Upper lobe of right lung (tissue), 1 donor: ENCODE data around the gene APLP2. TPM values are rescaled to one million over a fixed set of nuclear protein-coding genes. Genes with fewer than 3 reads are reported as not detected.

Source experiments
- ATAC-seq: fragments of 200-7000 bp; cut with Tn5 transposase; one replicate; pipeline ENCODE4 v1.9.1; 2020; ENCODE audit warnings: mild to moderate bottlenecking, moderate library complexity
- DNase-seq: peaks from one replicate; pipeline ENCODE4 v3.0.0-alpha.2; 2020
- H3K27ac ChIP-seq: fragments of 200-600 bp; one replicate; pipeline ENCODE4 v1.8.0; 2022
- H3K27me3 ChIP-seq: fragments of 200-600 bp; one replicate; pipeline ENCODE4 v1.8.0; 2022; ENCODE audit warnings: mild to moderate bottlenecking
- H3K36me3 ChIP-seq: fragments of 200-600 bp; one replicate; pipeline ENCODE4 v1.8.0; 2022
- H3K4me1 ChIP-seq: fragments of 200-600 bp; one replicate; pipeline ENCODE4 v1.8.0; 2022
- H3K4me3 ChIP-seq: fragments of 200-600 bp; one replicate; pipeline ENCODE4 v1.8.0; 2022; ENCODE audit warnings: mild to moderate bottlenecking
- H3K9me3 ChIP-seq: fragments of 200-600 bp; one replicate; pipeline ENCODE4 v1.8.0; 2022
- intact Hi-C: fragments of 100-400 bp; cut with DNase I; formaldehyde crosslinking; loops from one replicate; pipeline ENCODE4 v1.11.0; 2022
- total RNA-seq: library from RNA; stranded (reverse); fragmentation: NEBNext Ultra II Directional; extraction: Animal tissue kit (Norgen Biotek cat#: 25700); gene quantifications from one replicate; pipeline ENCODE4 v1.2.1, GENCODE V29; 2021
- TF ChIP-seq, protein P1 (sequence below): fragments of 200-600 bp; IDR thresholded peaks from one replicate; pipeline ENCODE4 v1.8.0; 2022; ENCODE audit warnings: antibody characterized with exemption
- donor health status: DM: no; HTN: yes; CAD: no; lungs with severe emphysema.

The APLP2 gene
- total RNA-seq, 1 donor from 2014 or later: 726 TPM

DNA sequence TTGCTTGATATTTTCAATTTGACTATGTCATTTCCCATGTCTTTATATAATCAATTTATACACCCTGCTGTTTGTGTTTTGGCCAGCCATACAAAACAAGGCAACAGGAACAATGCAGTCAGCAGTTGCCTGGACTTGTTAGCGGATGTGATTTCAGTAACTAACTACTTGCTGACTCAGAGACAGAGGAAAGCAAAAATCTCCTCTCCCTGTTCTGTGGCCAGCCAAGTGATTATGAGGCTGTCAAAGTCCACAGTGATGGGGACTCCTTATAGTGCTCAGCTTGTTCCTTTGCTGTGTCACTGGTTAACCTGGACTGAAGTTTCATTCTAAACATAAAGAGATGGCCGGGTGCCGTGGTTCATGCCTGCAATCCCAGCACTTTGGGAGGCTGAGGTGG, 32.6 kb upstream of the APLP2 start:
- H3K27ac ChIP-seq: no peak overlapping the region
- no peaks in the 10 kb centered on the region for H3K27me3 ChIP-seq
- no peak overlapping the region for H3K4me3 ChIP-seq
- TF ChIP-seq, protein P1, sequence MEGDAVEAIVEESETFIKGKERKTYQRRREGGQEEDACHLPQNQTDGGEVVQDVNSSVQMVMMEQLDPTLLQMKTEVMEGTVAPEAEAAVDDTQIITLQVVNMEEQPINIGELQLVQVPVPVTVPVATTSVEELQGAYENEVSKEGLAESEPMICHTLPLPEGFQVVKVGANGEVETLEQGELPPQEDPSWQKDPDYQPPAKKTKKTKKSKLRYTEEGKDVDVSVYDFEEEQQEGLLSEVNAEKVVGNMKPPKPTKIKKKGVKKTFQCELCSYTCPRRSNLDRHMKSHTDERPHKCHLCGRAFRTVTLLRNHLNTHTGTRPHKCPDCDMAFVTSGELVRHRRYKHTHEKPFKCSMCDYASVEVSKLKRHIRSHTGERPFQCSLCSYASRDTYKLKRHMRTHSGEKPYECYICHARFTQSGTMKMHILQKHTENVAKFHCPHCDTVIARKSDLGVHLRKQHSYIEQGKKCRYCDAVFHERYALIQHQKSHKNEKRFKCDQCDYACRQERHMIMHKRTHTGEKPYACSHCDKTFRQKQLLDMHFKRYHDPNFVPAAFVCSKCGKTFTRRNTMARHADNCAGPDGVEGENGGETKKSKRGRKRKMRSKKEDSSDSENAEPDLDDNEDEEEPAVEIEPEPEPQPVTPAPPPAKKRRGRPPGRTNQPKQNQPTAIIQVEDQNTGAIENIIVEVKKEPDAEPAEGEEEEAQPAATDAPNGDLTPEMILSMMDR: no peak
- DNase-seq: no peak
- no peak for ATAC-seq
- H3K36me3 ChIP-seq: no peaks in the 10 kb centered on the region
- no peaks in the 10 kb centered on the region for H3K9me3 ChIP-seq
- intact Hi-C loops: no loop called here
- H3K4me1 ChIP-seq: no peaks in the 10 kb centered on the region

DNA sequence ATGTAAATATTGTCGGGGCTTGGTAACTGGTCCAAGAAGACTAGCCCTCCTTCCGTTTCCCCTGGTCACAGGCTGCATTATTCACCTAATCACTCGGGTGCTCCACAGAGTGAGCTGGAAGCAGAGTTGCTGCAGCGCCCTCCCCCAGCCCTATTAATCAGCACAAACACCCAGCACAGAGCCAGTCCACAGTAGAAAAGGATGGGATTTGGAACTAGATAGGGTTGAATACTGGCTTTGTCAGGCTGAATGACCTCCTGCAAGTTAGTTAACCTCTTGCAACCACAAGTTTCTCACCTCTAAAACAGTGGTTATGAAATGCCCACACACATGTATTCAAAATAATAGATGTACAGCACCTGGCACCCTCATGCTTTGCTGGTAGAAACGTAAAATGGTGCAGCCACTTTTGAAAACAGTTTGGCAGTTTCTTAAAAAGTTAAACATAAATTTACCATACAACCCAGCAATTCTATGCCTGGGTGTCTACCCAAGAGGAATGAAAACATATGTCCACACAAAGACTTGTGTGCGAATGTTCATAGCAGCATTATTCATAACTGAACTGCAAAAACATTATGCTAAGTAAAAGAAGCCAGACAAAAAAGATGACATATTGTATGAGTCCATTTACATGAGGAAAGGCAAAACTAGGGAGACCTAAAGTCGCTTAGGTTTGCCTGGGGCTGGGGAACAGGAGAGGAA, 31.7 kb upstream of the APLP2 start:
- ATAC-seq (no peak), DNase-seq (no peak)
- TF ChIP-seq, protein P1: no peak
- Histone ChIP-seq H3K4me3 (no peak overlapping the region), H3K27ac (no peak overlapping the region), H3K36me3 (no peaks in the 10 kb centered on the region), H3K4me1 (no peaks in the 10 kb centered on the region), H3K9me3 (no peaks in the 10 kb centered on the region), H3K27me3 (no peaks in the 10 kb centered on the region)
- intact Hi-C loops: no loop called here

- Histone ChIP-seq H3K9me3 (no peaks in the 10 kb centered on the region), H3K27ac (no peak overlapping the region), H3K4me3 (no peak overlapping the region), H3K4me1 (no peaks in the 10 kb centered on the region), H3K36me3 (no peaks in the 10 kb centered on the region), H3K27me3 (no peaks in the 10 kb centered on the region)
- TF ChIP-seq, protein P1: no peak
- no peak for ATAC-seq
- DNase-seq: no peak
- intact Hi-C loops: no loop called here
These were observed 29.3 kb upstream of the APLP2 start for GRCh38 chr11:130040281-130040940.

DNA sequence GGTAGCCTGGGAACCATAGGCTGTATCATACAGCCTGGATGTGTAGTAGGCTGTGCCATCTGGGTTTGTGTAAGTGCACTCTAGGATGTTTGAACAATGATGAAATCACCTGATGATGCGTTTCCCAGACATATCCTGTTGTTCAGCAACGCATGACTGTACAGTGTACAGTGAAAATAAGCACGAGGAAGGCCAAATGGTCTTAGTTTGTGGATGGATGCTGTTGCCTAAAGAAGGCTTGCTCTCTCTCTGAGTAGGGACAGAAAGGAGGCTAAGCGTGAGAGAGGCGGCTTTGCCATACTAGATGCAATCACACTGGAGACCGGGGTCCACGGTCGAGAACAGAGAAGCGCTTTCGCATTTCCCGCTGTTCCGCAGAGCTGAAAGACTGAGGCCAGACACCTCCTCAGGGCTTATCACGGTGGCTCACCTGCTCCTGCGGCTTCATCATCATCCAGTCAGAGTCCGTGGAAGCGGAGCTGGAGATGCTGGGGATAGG, 27.6 kb upstream of the APLP2 start:
- intact Hi-C loops: no loop called here
- ATAC-seq (peak; percentile 81), DNase-seq (no peak)
- no peaks in the 10 kb centered on the region for H3K4me1 ChIP-seq
- H3K27ac ChIP-seq: no peak overlapping the region
- no peaks in the 10 kb centered on the region for H3K36me3 ChIP-seq
- no peaks in the 10 kb centered on the region for H3K9me3 ChIP-seq
- no peaks in the 10 kb centered on the region for H3K27me3 ChIP-seq
- no peak overlapping the region for H3K4me3 ChIP-seq
- TF ChIP-seq, protein P1: no peak

- no peak for DNase-seq
- TF ChIP-seq, protein P1: no peak
- no peak overlapping the region for H3K27ac ChIP-seq
- no peaks in the 10 kb centered on the region for H3K9me3 ChIP-seq
- no peaks in the 10 kb centered on the region for H3K36me3 ChIP-seq
- no peak overlapping the region for H3K4me3 ChIP-seq
- H3K4me1 ChIP-seq: no peaks in the 10 kb centered on the region
- ATAC-seq: peak; percentile 84
- intact Hi-C loops: no loop called here
- H3K27me3 ChIP-seq: no peaks in the 10 kb centered on the region
These were observed 26.1 kb upstream of the APLP2 start for GRCh38 chr11:130043575-130043974.
